Neural cell (in vitro differentiated cells): ENCODE data around the gene SPOCD1. TPM values are rescaled to one million over a fixed set of nuclear protein-coding genes. Genes with fewer than 3 reads are reported as not detected.

Experiments used
- H2AFZ ChIP-seq: fragments of 200-600, 300-800 bp; sonication (generic), shearing (Covaris generic); 2 replicates; pipeline ENCODE4 v1.6.0; 2014; ENCODE audit warnings: low read depth, mild to moderate bottlenecking, antibody characterized with exemption, low read length, moderate library complexity
- H3F3A ChIP-seq: fragments of 200-600 bp; shearing (Covaris generic); 2 replicates; pipeline ENCODE4 v1.6.1; 2016; ENCODE audit warnings: mild to moderate bottlenecking, moderate library complexity, mixed read lengths, antibody characterized with exemption, low read length; ENCODE audit not compliant: insufficient read depth, poor library complexity, severe bottlenecking
- H3K27ac ChIP-seq: fragments of 200-600, 300-800 bp; sonication (generic), shearing (Covaris generic); 2 replicates; pipeline ENCODE4 v1.5.1; 2014; ENCODE audit warnings: mild to moderate bottlenecking, low read length, moderate library complexity
- H3K27me3 ChIP-seq: fragments of 300-800, 200-600 bp; sonication (generic), shearing (Covaris generic); 2 replicates; pipeline ENCODE4 v1.6.0; 2014; ENCODE audit warnings: mild to moderate bottlenecking, low read depth, low read length, moderate library complexity; ENCODE audit not compliant: insufficient read depth
- H3K36me3 ChIP-seq: fragments of 300-800, 200-600 bp; sonication (generic), shearing (Covaris generic); 2 replicates; pipeline ENCODE4 v1.5.1; 2014; ENCODE audit warnings: mild to moderate bottlenecking, antibody characterized with exemption, low read length, moderate library complexity; ENCODE audit not compliant: insufficient read depth
- H3K4me2 ChIP-seq: fragments of 300-800, 200-600 bp; sonication (generic), shearing (Covaris generic); 2 replicates; pipeline ENCODE4 v1.6.0; 2014; ENCODE audit warnings: mild to moderate bottlenecking, low read length
- H3K4me3 ChIP-seq: fragments of 300-800, 200-600 bp; sonication (generic), shearing (Covaris generic); 2 replicates; pipeline ENCODE4 v1.5.1; 2014; ENCODE audit warnings: mild to moderate bottlenecking, low read length, moderate library complexity
- H3K79me2 ChIP-seq: fragments of 200-600 bp; shearing (Covaris generic); replicated peaks from 2 replicates; pipeline ENCODE4 v1.6.0; 2014; ENCODE audit warnings: mild to moderate bottlenecking, low read length, moderate library complexity; ENCODE audit not compliant: insufficient read depth
- H3K9ac ChIP-seq: fragments of 300-800, 200-600 bp; sonication (generic), shearing (Covaris generic); 2 replicates; pipeline ENCODE4 v1.6.1; 2016; ENCODE audit warnings: mild to moderate bottlenecking, low read length, mixed read lengths
- H3K9me2 ChIP-seq: fragments of 200-600 bp; shearing (Covaris generic); 2 replicates; pipeline ENCODE4 v1.6.1; 2016; ENCODE audit warnings: mild to moderate bottlenecking, low read length, mixed read lengths; ENCODE audit not compliant: insufficient read depth
- H3K9me3 ChIP-seq: fragments of 200-600, 300-800 bp; sonication (generic), shearing (Covaris generic); 2 replicates; pipeline ENCODE4 v1.6.1; 2016; ENCODE audit warnings: mild to moderate bottlenecking, mixed run types, low read length, moderate library complexity, mixed read lengths
- H4K20me1 ChIP-seq: fragments of 200-600 bp; shearing (Covaris generic); 2 replicates; pipeline ENCODE4 v1.6.1; 2016; ENCODE audit warnings: mild to moderate bottlenecking, mixed run types; ENCODE audit not compliant: insufficient read depth
- CTCF ChIP-seq: fragments of 450-650 bp; IDR thresholded peaks from 2 replicates; pipeline ENCODE4 v1.5.1; 2014; ENCODE audit warnings: antibody characterized with exemption, mild to moderate bottlenecking, moderate library complexity; ENCODE audit not compliant: poor library complexity, severe bottlenecking
- EP300 ChIP-seq: fragments of 450-650 bp; conservative IDR thresholded peaks from 2 replicates; pipeline ENCODE4 v1.6.1; 2014; ENCODE audit warnings: antibody characterized with exemption, mild to moderate bottlenecking, moderate library complexity; ENCODE audit not compliant: poor library complexity, severe bottlenecking
- EZH2 ChIP-seq: fragments of 200-600, 300-800 bp; shearing (Covaris generic), sonication (generic); IDR thresholded peaks from 2 replicates; pipeline ENCODE4 v1.6.1; 2014; ENCODE audit warnings: antibody characterized with exemption, low read length, borderline replicate concordance, mild to moderate bottlenecking; ENCODE audit not compliant: insufficient read depth, poor library complexity, severe bottlenecking
- MXI1 ChIP-seq: fragments of 450-650 bp; conservative IDR thresholded peaks from 2 replicates; pipeline ENCODE4 v1.6.1; 2014; ENCODE audit warnings: antibody characterized with exemption, mild to moderate bottlenecking; ENCODE audit not compliant: poor library complexity, severe bottlenecking
- POLR2AphosphoS5 ChIP-seq: IDR thresholded peaks from 2 replicates; pipeline ENCODE4 v1.6.1; 2012
- RAD21 ChIP-seq: fragments of 450-650 bp; conservative IDR thresholded peaks from 2 replicates; pipeline ENCODE4 v1.6.1; 2014; ENCODE audit warnings: antibody characterized with exemption, mild to moderate bottlenecking, moderate library complexity
- REST ChIP-seq: IDR thresholded peaks from 2 replicates; pipeline ENCODE4 v1.6.1; 2012; ENCODE audit warnings: borderline replicate concordance
- SMC3 ChIP-seq: fragments of 450-650 bp; conservative IDR thresholded peaks from 2 replicates; pipeline ENCODE4 v1.6.1; 2014; ENCODE audit warnings: antibody characterized with exemption, mild to moderate bottlenecking, moderate library complexity; ENCODE audit not compliant: poor library complexity
- TAF1 ChIP-seq: IDR thresholded peaks from 2 replicates; pipeline ENCODE4 v1.6.1; 2012; ENCODE audit warnings: low read depth
- polyA plus RNA-seq: library from polyadenylated mRNA; depleted of rRNA; stranded (reverse); fragments of >200 nt; gene quantifications from 2 replicates; pipeline ENCODE4 v1.2.3, GENCODE V29; 2014

Gene SPOCD1
- polyA plus RNA-seq, 1 donor from 2014 or later, result not detected

GRCh38 chr1:31793086-31793485 lies 22.7 kb downstream of the SPOCD1 start:
- TF ChIP-seq TAF1 (no peak), SMC3 (no peak), MXI1 (no peak)
- Histone ChIP-seq H3K79me2 (no peaks in the 10 kb centered on the region), H3K9ac (no peak overlapping the region), H3K36me3 (no peaks in the 10 kb centered on the region), H3K4me2 (no peak overlapping the region), H3K27me3 (no peaks in the 10 kb centered on the region), H2AFZ (no peak overlapping the region), H3K27ac (no peak overlapping the region), H3K9me3 (no peaks in the 10 kb centered on the region), H3K4me3 (no peak overlapping the region), H3K9me2 (no peaks in the 10 kb centered on the region), H4K20me1 (no peaks in the 10 kb centered on the region), H3F3A (no peaks in the 10 kb centered on the region)

- Histone ChIP-seq H3K9me3 (no peaks in the 10 kb centered on the region), H3K27me3 (no peaks in the 10 kb centered on the region)
- no peak for TF ChIP-seq POLR2AphosphoS5
- TF ChIP-seq REST, result no peak
- no peak for TF ChIP-seq EZH2
- TF ChIP-seq SMC3, result no peak
- no peak for TF ChIP-seq RAD21
- TF ChIP-seq CTCF, result no peak
- no peak for TF ChIP-seq MXI1
- TF ChIP-seq EP300, result no peak
- TF ChIP-seq TAF1, result no peak
Observed at GRCh38 chr1:31792541-31792940, 23.3 kb downstream of the SPOCD1 start.

GRCh38 chr1:31792116-31792515 lies 23.7 kb downstream of the SPOCD1 start:
- TF ChIP-seq TAF1, result no peak
- TF ChIP-seq CTCF, result no peak
- no peak for TF ChIP-seq RAD21
- no peaks in the 10 kb centered on the region for H3K9me3 ChIP-seq

More at GRCh38 chr1:31792541-31792940, 23.3 kb downstream of the SPOCD1 start:
- no peak overlapping the region for H3K27ac ChIP-seq
- H3K4me2 ChIP-seq, result no peak overlapping the region
- H2AFZ ChIP-seq, result no peak overlapping the region
- no peak overlapping the region for H3K9ac ChIP-seq
- no peaks in the 10 kb centered on the region for H3K79me2 ChIP-seq
- no peak overlapping the region for H3K4me3 ChIP-seq
- no peaks in the 10 kb centered on the region for H3K36me3 ChIP-seq
- no peaks in the 10 kb centered on the region for H4K20me1 ChIP-seq
- H3F3A ChIP-seq, result no peaks in the 10 kb centered on the region
- no peaks in the 10 kb centered on the region for H3K9me2 ChIP-seq

More at GRCh38 chr1:31792116-31792515, 23.7 kb downstream of the SPOCD1 start:
- Histone ChIP-seq H3K4me2 (no peak overlapping the region), H2AFZ (no peak overlapping the region), H3K79me2 (no peaks in the 10 kb centered on the region), H3K4me3 (no peak overlapping the region), H3K27me3 (no peaks in the 10 kb centered on the region), H3K9me2 (no peaks in the 10 kb centered on the region), H3F3A (no peaks in the 10 kb centered on the region), H4K20me1 (no peaks in the 10 kb centered on the region), H3K9ac (no peak overlapping the region), H3K36me3 (no peaks in the 10 kb centered on the region), H3K27ac (no peak overlapping the region)
